ENCODE data around the gene KCTD2. TPM values are rescaled to one million over a fixed set of nuclear protein-coding genes. Genes with fewer than 3 reads are reported as not detected.

The KCTD2 gene
- polyA plus RNA-seq, 3 donors, result 28.8 to 32.0 (median 30.2) TPM

- peak in 9 of 11 donors; percentile 65 to 85 (median 78) for DNase-seq (ENCODE audit: extremely low read depth in 1 of 11, low read depth in 9 of 11, low spot score in 4 of 11)
These were observed 62.6 kb downstream of the KCTD2 start, which contains the start of gene ARMC7 for GRCh38 chr17:75109407-75110233. Gene ARMC7 (plus strand): TSS chr17:75109969. CDS start chr17:75110289, 320 bp downstream.

GRCh38 chr17:75110234-75110937 is 63.4 kb downstream of the KCTD2 start:
- DNase-seq (ENCODE audit: extremely low read depth in 1 of 11, low read depth in 9 of 11, low spot score in 4 of 11), result no peak

GRCh38 chr17:75111777-75112335 is 64.8 kb downstream of the KCTD2 start:
- DNase-seq (ENCODE audit: extremely low read depth in 1 of 11, low read depth in 9 of 11, low spot score in 4 of 11), result no peak

- DNase-seq (ENCODE audit: extremely low read depth in 1 of 11, low read depth in 9 of 11, low spot score in 4 of 11), result peak; percentile 82 to 97 (median 89)
These were observed 67.0 kb downstream of the KCTD2 start for GRCh38 chr17:75113798-75114551.

GRCh38 chr17:75114552-75115314 is 67.7 kb downstream of the KCTD2 start:
- no peak for DNase-seq (ENCODE audit: extremely low read depth in 1 of 11, low read depth in 9 of 11, low spot score in 4 of 11)

Other genes starting within 250 kb of the KCTD2 start
- gene GRIN2C, start 187.3 kb upstream of the KCTD2 start, polyA plus RNA-seq (ENCODE audit: insufficient read length in 3 of 3), result under 1 TPM; 0.16 to 0.36 (median 0.32) TPM
- 1 to 10 TPM; 5.6 to 8.7 (median 8.6) TPM for gene FDXR, start 174.2 kb upstream of the KCTD2 start, polyA plus RNA-seq (ENCODE audit: insufficient read length in 3 of 3)
- under 1 TPM; 0.25 to 0.67 (median 0.29) TPM for gene FADS6, start 153.6 kb upstream of the KCTD2 start, polyA plus RNA-seq (ENCODE audit: insufficient read length in 3 of 3)
- gene USH1G, start 124.0 kb upstream of the KCTD2 start, polyA plus RNA-seq (ENCODE audit: insufficient read length in 3 of 3), result 1 to 10 TPM in 1 of 3 donors, under 1 TPM in 2; 0.56 to 1.2 (median 0.70) TPM
- not detected for gene OTOP2, start 123.0 kb upstream of the KCTD2 start, polyA plus RNA-seq (ENCODE audit: insufficient read length in 3 of 3)
- gene OTOP3, start 111.3 kb upstream of the KCTD2 start, polyA plus RNA-seq (ENCODE audit: insufficient read length in 3 of 3), result not detected
- gene HID1, start 74.5 kb upstream of the KCTD2 start, polyA plus RNA-seq (ENCODE audit: insufficient read length in 3 of 3), result 10 to 100 TPM in 2 of 3 donors, 1 to 10 TPM in 1; 9.2 to 16.8 (median 13.8) TPM
- 10 to 100 TPM in 1 of 3 donors, 1 to 10 TPM in 2; 8.0 to 11.4 (median 8.8) TPM for gene CDR2L, start 59.6 kb upstream of the KCTD2 start, polyA plus RNA-seq (ENCODE audit: insufficient read length in 3 of 3)
- gene MRPL58, start 34.6 kb upstream of the KCTD2 start, polyA plus RNA-seq (ENCODE audit: insufficient read length in 3 of 3), result 10 to 100 TPM; 26.1 to 28.4 (median 27.0) TPM
- gene ATP5PD, start 256 bp upstream of the KCTD2 start, polyA plus RNA-seq (ENCODE audit: insufficient read length in 3 of 3), result 100 to 1,000 TPM; 297 to 353 (median 303) TPM
- 10 to 100 TPM; 22.0 to 38.4 (median 26.1) TPM for gene SLC16A5, start 40.7 kb downstream of the KCTD2 start, polyA plus RNA-seq (ENCODE audit: insufficient read length in 3 of 3)
- gene ARMC7, start 62.7 kb downstream of the KCTD2 start, polyA plus RNA-seq (ENCODE audit: insufficient read length in 3 of 3), result 10 to 100 TPM; 15.2 to 17.7 (median 15.8) TPM
- gene NT5C, start 84.5 kb downstream of the KCTD2 start, polyA plus RNA-seq (ENCODE audit: insufficient read length in 3 of 3), result 10 to 100 TPM; 46.9 to 70.1 (median 61.7) TPM
- 100 to 1,000 TPM in 2 of 3 donors, 10 to 100 TPM in 1; 98.8 to 104 (median 104) TPM for gene JPT1, start 107.3 kb downstream of the KCTD2 start, polyA plus RNA-seq (ENCODE audit: insufficient read length in 3 of 3)
- gene SUMO2, start 135.7 kb downstream of the KCTD2 start, polyA plus RNA-seq (ENCODE audit: insufficient read length in 3 of 3), result 100 to 1,000 TPM; 609 to 769 (median 709) TPM
- 10 to 100 TPM; 69.4 to 74.8 (median 70.6) TPM for gene NUP85, start 158.5 kb downstream of the KCTD2 start, polyA plus RNA-seq (ENCODE audit: insufficient read length in 3 of 3)
- gene GGA3, start 214.4 kb downstream of the KCTD2 start, polyA plus RNA-seq (ENCODE audit: insufficient read length in 3 of 3), result 10 to 100 TPM; 44.3 to 46.9 (median 44.3) TPM
- gene MRPS7, start 214.7 kb downstream of the KCTD2 start, polyA plus RNA-seq (ENCODE audit: insufficient read length in 3 of 3), result 10 to 100 TPM; 66.3 to 77.0 (median 72.5) TPM
- gene MIF4GD, start 224.0 kb downstream of the KCTD2 start, polyA plus RNA-seq (ENCODE audit: insufficient read length in 3 of 3), result 10 to 100 TPM; 18.5 to 22.3 (median 20.4) TPM
- gene SLC25A19, start 242.2 kb downstream of the KCTD2 start, polyA plus RNA-seq (ENCODE audit: insufficient read length in 3 of 3), result 1 to 10 TPM; 7.1 to 8.7 (median 8.7) TPM